Ovary (tissue), 9 donors: Measurements from ENCODE around the gene RGS6. TPM values are rescaled to one million over a fixed set of nuclear protein-coding genes. Genes with fewer than 3 reads are reported as not detected.

ENCODE experiments used
- DNase-seq, 5 donors: peaks; one replicate each; pipeline ENCODE4 v3.0.0-alpha.2; 2019 to 2020
- H3K27ac ChIP-seq, 2 donors: fragments of 200-600 bp; one replicate each; pipeline versions ENCODE4 v1.5.1 to v1.8.0; 2019 to 2022
- H3K27me3 ChIP-seq: fragments of 200-600 bp; one replicate; pipeline ENCODE4 v1.8.0; 2022
- H3K36me3 ChIP-seq: fragments of 200-600 bp; sonication (generic); one replicate; pipeline ENCODE4 v1.5.1; 2019
- H3K4me1 ChIP-seq: one replicate; pipeline ENCODE4 v1.8.1; 2013; ENCODE audit warnings: mild to moderate bottlenecking, moderate library complexity; ENCODE audit not compliant: insufficient read depth
- H3K4me3 ChIP-seq: fragments of 200-600 bp; sonication (generic); one replicate; pipeline ENCODE4 v1.5.1; 2017
- H3K9me3 ChIP-seq, 2 donors: fragments of 200-600 bp in 1 of 2; sonication (generic) in 1 of 2; one replicate each; pipeline versions ENCODE4 v1.5.1 to v1.8.1; 2013 to 2019; ENCODE audit warnings: mild to moderate bottlenecking in 1 of 2, moderate library complexity in 1 of 2
- CTCF ChIP-seq, 3 donors: fragments of 450-650 bp in 2 of 3; fragments of 200-600 bp in 1 of 3; IDR thresholded peaks; one replicate each; pipeline versions ENCODE4 v1.5.1 to v1.8.0; 2016 to 2022; ENCODE audit warnings: antibody characterized with exemption in 3 of 3, mild to moderate bottlenecking in 1 of 3
- EP300 ChIP-seq: sonication (generic); formaldehyde crosslinking; IDR thresholded peaks from one replicate; pipeline ENCODE4 v1.6.1; 2017; ENCODE audit warnings: antibody characterized with exemption
- POLR2A ChIP-seq: fragments of 450-650 bp; IDR thresholded peaks from one replicate; pipeline ENCODE4 v1.6.1; 2017; ENCODE audit warnings: antibody characterized with exemption, mild to moderate bottlenecking, moderate library complexity
- WGBS, 3 donors: extraction: QIAGEN DNeasy Blood & Tissue Kit in 1 of 3; methylation state at CpG; one replicate each; pipeline versions ENCODE4 v1.1.5 to v1.1.7; 2013 to 2017; 5-methylcytosine and 5-hydroxymethylcytosine counted together
- intact Hi-C, 4 donors: fragments of 100-400 bp; cut with DNase I; formaldehyde crosslinking; loops; one replicate each; pipeline versions ENCODE4 v1.11.0 to v1.15.1; 2022 to 2023
- polyA plus RNA-seq, 2 donors: library from polyadenylated mRNA; stranded (reverse); fragments of 200-250 nt in 1 of 2; fragments of 350-450 nt in 1 of 2; fragmentation: Illumina TruSeq in 1 of 2; extraction: RNeasy Lipid Tissue Mini Kit (QIAGEN cat#74804) in 1 of 2; gene quantifications; one replicate each; pipeline ENCODE4 v1.2.3, GENCODE V29; 2013 to 2014
- total RNA-seq, 7 donors: library from RNA; depleted of rRNA in 2 of 7; stranded (reverse); fragments of >200 nt in 2 of 7; fragmentation: NEBNext Ultra II Directional in 3 of 7; extraction: Animal tissue kit (Norgen Biotek cat#: 25700) in 3 of 7; gene quantifications; one replicate each; pipeline versions ENCODE4 v1.1.0 to v1.2.4, GENCODE V29; 2016 to 2023
- donor health status: DM: no; HTN: no; CAD: no; lungs with moderate emphysema.
- donor health status: DM: no; HTN: no; CAD: no.
- donor health status: Bipolar disorder and iron deficiency.
- donor health status: DM: yes; HTN: yes; CAD: no.
- donor health status: DM: no; HTN: no; CAD: no.
- donor health status: DM: yes; HTN: yes; CAD: no.

Gene RGS6
- total and polyA plus RNA-seq, 9 donors, result 0.53 to 6.9 (median 1.1) TPM

GRCh38 chr14:72060460-72060859 lies 128.2 kb downstream of the RGS6 start:
- H3K27ac ChIP-seq, result no peak overlapping the region
- DNase-seq, result no peak
- H3K9me3 ChIP-seq, result no peaks in the 10 kb centered on the region
- H3K27me3 ChIP-seq, result no peaks in the 10 kb centered on the region
- TF ChIP-seq CTCF (IDR thresholded peaks at IDR 0.05) (no peak), POLR2A (no peak), EP300 (no peak)
- H3K4me3 ChIP-seq, result no peak overlapping the region
- H3K36me3 ChIP-seq, result no peaks in the 10 kb centered on the region
- intact Hi-C loops, result no loop called here
- WGBS, 3 donors, result 28 to 45% (median 38%) methylated on average over 3 of the region's 3 CpGs
- no peaks in the 10 kb centered on the region for H3K4me1 ChIP-seq

GRCh38 chr14:72060917-72061316 lies 128.7 kb downstream of the RGS6 start:
- Histone ChIP-seq H3K36me3 (no peaks in the 10 kb centered on the region), H3K4me1 (no peaks in the 10 kb centered on the region), H3K4me3 (no peak overlapping the region), H3K9me3 (no peaks in the 10 kb centered on the region), H3K27me3 (no peaks in the 10 kb centered on the region), H3K27ac (no peak overlapping the region)
- intact Hi-C loops, result no loop called here
- no peak for DNase-seq
- 86 to 96% (median 90%) methylated on average over 1 of the region's 1 CpG for WGBS, 3 donors
- no peak for TF ChIP-seq POLR2A
- no peak for TF ChIP-seq CTCF (IDR thresholded peaks at IDR 0.05)
- no peak for TF ChIP-seq EP300

GRCh38 chr14:72061718-72062117 lies 129.5 kb downstream of the RGS6 start:
- Histone ChIP-seq H3K4me1 (no peaks in the 10 kb centered on the region), H3K9me3 (no peaks in the 10 kb centered on the region), H3K27me3 (no peaks in the 10 kb centered on the region), H3K36me3 (no peaks in the 10 kb centered on the region), H3K27ac (no peak overlapping the region), H3K4me3 (no peak overlapping the region)
- DNase-seq, result no peak
- TF ChIP-seq CTCF (IDR thresholded peaks at IDR 0.05), result no peak
- TF ChIP-seq EP300, result no peak
- no peak for TF ChIP-seq POLR2A
- intact Hi-C loops, result no loop called here
- 71 to 83% (median 79%) methylated on average over 1 of the region's 1 CpG for WGBS, 3 donors

- H3K9me3 ChIP-seq, result no peaks in the 10 kb centered on the region
These were observed 131.6 kb downstream of the RGS6 start for GRCh38 chr14:72063761-72064282.

More at GRCh38 chr14:72063761-72064282, 131.6 kb downstream of the RGS6 start:
- TF ChIP-seq CTCF (IDR thresholded peaks at IDR 0.05) (no peak), EP300 (no peak), POLR2A (no peak)
- H3K27ac ChIP-seq, result no peak overlapping the region
- no peak for DNase-seq
- H3K4me3 ChIP-seq, result no peak overlapping the region
- no peaks in the 10 kb centered on the region for H3K36me3 ChIP-seq
- no peaks in the 10 kb centered on the region for H3K27me3 ChIP-seq
- H3K4me1 ChIP-seq, result no peaks in the 10 kb centered on the region
- intact Hi-C loops, result no loop called here
- 62 to 71% (median 69%) methylated on average over 4 of the region's 4 CpGs for WGBS, 3 donors
